Activated effector memory CD4-positive, alpha-beta T cell treated with anti-CD3 and anti-CD28 coated beads, Interleukin-2, amount 50 U/mL, for 16 hours (primary cell): ENCODE results near the gene RGL3.
"Not testable (repeated sequence)": the region's sequence is repeated elsewhere in the genome, so short reads cannot be mapped to it uniquely, and the experiment has no call there.

ENCODE experiments used
- DNase-seq: peaks from one replicate; pipeline ENCODE4 v3.0.0-alpha.2; 2020

RGL3 gene

DNA sequence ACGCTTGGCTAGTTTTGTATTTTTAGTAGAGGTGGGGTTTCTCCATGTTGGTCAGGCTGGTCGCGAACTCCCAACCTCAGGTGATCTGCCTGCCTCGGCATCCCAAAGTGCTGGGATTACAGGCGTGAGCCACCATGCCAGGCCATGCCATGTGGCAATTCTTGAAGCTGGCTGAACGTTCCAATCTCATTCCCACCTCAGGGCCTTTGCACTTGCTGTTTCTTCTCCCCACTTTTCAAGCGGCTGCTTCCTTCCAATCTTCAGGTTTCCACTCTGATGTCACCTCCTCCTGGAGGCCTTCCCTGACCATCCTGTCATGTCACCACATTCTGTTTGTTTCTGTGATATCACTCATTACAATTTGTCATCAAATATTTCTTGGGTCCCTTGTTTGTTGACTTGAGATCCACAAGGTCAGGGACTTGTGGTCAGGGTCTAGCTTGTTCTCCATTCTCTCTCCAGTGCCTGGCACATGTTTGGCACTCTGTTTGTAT, 39.2 kb downstream of the RGL3 start:
- no peak for DNase-seq

DNA sequence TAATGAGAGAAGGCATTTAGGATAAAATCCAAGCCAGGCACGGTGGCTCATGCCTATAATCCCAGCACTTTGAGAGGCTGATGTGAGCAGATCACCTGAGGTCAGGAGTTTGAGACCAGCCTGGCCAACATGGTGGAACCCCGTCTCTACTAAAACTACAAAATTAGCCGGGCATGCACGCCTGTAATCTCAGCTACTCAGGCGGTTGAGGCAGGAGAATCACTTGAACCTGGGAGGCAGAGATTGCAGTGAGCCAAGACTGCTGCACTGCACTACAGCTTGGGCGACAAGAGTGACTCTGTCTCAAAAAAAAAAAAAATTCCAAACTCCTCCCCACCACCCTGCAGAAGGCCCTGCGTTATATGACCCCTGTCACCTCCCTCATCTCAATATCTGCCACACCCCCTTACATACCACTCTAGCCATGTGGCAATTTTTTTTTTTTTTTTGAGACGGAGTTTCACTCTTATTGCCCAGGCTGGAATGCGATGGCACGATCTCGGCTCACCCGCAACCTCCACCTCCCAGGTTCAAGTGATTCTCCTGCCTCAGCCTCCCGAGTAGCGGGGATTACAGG, 39.8 kb downstream of the RGL3 start:
- DNase-seq: not testable (repeated sequence)

DNA sequence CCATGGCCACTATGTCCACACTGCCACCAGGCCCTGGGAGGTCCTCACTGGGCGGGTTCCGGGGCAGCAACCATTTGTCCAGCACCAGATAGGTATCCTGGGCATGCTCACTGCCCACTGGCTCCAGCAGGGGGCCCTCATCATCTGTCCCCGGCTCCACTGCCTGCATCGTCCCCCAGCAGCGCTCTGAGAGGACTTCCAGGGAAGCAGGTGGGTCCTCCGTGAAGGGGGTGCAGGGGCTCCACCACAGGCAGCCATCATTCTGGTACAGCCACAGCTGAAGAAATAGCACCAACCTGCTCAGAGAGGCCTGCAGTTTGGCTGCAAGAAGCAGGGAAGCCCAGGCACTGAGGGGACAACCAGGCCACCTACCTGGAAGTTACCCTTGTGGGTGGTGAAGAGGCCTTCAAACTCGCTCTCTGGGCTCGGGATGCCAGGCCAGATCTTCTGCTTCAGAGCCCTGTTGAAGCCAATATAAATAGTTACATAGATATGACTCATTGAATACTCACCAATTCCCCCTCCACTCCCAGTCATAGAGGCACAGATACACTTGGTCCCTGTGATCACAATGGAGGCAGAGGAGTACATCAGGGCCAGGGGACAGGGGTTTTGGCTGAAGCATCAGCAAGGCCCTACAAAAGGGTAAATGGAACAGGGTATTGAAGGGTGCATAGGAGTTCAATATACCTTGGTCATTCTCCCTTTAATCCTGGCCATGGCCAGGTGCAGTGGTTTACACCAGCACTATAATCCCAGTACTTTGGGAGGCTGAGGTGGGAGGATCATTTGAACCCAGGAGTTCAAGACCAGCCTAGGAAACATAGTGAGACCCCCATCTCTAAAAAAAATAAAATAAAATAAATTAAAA, 40.6 kb downstream of the RGL3 start:
- DNase-seq: no peak

DNA sequence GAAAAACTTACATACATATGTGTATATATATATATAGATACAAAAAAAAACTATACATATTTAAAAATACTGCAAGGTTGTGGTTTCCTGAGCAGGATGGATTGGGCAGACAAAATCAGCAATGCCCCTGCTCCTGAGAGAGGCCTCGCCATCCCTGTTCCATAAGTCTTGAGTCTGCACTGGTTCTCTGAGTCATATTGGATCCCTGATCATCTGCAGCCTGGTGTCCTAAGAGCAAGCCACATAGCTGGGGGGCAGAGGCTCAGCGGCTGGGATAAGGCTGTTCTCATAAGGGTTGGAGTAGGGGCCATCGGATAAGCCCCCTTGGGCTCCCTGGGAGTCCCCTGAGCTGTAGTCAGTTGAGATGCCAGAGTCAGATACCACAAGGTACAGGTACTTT, 41.4 kb downstream of the RGL3 start:
- DNase-seq: no peak

DNA sequence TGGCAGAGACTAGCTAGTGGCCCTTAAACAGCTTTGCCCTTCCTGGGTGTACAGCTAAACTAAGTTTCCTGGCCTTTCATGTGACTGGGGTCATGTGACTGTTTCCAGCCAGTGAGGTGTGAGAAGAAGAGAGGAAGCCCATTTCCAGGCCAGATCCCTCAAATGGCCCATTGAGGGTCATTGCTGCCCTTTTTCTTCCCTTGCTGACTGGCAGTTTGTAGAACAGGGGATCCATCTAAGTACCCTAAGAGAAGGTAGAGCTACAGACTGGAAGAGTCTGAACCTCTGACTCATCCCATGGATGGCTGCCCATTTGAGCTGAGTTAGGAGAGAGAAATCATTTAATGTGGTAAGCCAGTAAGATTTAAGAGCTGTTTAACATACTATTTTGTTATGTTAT, 41.9 kb downstream of the RGL3 start:
- no peak for DNase-seq

DNA sequence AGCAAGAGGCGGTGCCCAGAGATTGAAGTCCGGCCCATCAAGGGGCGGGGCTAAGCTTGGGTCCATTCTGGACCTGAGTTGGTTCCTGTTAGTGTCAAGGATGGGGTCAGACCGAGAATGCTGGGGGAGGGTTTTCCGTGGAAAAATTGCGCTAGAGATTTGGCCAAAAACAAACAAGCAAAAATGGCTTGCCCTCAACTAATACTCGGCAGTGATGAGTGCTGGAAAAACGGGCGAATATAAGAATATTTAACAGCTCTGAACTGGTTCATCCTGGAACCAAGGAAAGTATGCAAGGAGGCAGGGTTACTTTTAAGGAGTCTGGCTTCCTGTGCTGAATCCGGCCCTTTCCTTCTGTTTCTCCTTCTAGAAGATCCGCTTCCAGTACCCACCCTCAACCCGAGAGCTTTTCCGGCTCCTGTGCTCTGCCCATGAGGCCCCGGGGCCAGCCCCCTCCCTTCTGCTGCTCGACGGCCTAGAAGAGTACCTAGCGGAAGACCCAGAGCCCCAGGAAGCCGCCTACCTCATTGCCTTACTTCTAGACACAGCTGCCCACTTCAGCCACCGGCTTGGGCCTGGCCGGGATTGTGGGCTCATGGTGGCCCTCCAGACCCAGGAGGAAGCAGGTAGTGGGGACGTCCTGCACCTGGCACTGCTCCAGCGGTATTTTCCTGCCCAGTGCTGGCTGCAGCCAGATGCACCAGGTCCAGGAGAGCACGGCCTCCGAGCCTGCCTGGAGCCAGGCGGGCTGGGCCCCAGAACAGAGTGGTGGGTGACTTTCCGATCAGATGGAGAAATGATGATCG, 43.8 kb downstream of the RGL3 start:
- peak; percentile 88 for DNase-seq

DNA sequence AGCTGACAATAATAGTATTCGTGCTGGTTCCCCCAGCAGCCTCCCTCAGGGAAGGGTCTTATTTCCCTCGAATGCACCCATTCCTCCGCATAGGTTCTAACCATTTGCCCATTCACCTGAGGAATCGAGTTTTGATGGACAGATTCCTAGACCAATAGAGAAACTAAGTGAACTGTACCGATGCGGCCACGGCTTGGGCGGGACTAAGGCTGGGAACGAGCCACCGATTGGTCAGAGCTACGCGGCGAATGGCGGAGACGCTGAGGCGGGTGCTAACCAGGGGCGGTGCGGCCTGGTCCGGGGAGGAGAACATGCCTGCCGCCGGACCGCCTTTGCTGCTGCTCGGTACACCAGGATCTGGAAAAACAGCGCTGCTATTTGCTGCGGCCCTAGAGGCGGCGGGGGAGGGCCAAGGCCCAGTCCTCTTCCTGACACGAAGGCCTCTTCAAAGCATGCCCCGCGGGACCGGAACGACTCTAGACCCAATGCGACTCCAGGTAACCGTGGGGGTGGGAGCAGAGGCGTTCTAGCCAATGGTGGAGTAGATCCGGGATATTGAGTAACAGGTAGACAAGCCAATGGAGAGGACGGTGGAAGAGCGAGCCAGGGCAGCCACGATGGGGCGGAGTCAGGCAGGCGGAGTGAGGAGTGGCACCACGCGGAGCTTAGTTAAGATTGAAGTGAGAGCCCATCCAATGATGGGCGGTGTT, 44.5 kb downstream of the RGL3 start, which contains the start of gene SWSAP1:
SWSAP1 (plus strand) TSS at position 234 of the 710 bp plus-strand sequence; CDS start at position 249, 15 bp downstream.
- DNase-seq: peak; percentile 99

DNA sequence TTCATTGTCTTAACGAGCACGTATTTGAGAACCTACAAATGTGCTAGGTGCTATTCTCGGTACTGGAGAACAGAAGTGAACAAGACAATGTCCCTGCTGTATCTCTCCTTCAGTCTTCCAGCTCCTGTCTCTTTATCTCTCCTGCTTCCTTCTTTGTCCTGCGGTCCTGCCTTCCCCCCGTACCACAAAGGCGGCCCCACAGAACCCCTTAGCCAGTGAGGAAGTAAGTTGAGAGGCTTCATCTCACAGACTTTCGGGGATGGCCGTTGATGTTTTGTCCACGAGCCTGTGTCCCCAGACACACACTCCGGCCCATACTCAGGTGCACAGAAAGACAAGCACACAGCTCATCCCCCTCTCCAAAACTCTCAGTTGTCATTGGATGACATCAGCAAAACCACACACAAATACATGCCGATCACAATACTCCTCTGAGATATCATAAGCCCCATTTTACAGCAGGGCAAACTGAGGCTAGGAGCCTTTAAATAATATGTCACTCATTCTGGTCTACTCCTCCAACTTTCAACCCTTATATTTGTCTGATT, 45.2 kb downstream of the RGL3 start:
- DNase-seq: no peak

DNA sequence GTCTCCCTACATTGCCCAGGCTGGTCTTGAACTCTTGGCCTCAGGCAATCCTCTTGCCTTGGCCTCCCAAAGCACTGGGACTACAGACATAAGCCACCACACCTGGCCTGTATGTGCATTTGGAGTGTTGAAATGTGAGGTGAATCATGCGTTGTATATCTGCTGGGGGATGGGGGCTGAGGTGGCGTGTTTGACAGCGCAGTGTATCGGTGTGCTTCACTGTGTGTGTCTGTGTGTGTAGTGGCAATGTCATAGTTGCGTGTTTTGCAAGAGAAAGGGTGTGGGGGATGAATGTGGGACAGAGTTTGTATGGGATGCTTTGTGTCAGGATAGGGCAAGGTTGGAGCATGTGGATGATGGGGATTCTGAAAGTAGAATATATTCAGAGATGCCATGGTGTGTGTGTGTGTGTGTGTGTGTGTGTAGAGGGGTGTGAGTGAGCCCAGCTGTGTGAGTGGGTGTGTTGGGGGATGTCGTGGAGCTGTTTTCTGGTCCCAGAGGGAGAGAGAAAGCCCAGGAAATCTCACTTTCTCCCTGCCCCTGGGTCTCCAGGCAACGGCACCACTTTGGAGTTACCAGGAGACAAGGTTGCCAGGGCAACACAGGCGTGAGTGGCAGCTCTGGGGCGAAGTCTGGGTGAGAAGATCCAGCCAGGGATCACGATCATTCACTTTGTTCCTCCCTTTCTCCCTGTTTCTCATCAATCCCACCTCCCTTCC, 45.8 kb downstream of the RGL3 start:
- no peak for DNase-seq

DNA sequence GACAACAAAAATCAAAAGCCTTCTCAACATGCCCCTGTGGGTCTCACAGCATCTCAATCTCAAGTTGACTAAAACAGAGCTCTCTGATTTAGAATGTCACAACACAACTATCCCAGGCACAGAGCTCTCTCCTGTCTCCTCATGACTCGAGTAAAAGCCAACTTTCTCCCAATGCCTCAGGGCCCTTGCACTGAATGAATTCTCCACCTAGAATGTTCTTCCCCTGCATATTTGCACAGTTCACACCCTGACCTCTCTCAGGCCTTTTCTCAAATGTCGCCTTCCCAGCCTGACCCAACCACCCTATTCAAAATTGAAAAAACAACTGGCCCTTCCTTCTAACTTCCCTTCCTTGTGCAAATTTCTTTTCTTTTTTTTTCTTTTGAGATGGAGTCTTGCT, 48.4 kb downstream of the RGL3 start:
- no peak for DNase-seq

DNA sequence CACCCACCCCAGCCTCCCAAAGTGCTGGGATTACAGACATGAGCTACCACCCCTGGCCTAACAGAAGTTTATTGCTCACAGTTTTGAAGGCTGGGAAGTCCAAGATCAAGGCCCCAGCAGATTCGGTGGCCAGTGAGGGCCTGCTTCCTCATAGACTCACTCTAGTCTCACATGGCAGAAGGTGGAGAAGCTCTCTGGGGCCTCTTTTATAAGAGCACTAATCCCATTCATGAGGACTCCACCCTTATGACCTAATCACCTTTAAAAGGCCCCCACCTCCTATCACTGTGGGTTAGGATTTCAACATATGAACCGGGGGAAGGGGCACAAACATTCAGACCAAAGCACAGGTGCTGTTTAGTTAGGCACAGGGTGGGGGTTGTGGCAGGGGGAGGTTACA, 51.6 kb downstream of the RGL3 start:
- DNase-seq: no peak

DNA sequence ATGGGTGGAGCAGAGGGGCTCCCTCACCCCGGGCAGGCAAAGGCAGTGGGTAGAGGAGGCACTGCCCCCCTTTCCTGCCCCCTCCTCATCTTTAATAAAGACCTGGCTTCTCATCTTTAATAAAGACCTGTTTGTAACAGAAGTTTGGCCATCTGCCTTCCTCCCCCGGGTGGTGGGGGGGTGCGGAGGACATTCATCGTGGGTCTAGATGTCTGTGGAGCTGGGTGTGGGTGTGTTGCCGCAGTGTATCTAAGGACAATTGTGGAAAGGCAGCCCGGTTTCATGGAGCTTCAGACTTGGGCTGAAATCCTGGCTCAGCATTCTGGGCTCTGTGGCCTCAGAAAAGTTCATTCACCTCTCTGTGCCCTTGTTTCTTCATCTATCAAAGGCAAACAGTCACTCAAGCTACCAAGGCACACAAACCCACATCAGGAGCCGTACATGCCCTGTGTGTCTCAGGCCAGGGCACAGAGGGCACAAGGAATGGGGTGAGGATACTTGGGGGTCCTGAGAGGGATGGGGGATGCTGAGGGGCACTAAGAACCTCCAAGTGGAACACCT, 53.5 kb downstream of the RGL3 start:
- no peak for DNase-seq

DNA sequence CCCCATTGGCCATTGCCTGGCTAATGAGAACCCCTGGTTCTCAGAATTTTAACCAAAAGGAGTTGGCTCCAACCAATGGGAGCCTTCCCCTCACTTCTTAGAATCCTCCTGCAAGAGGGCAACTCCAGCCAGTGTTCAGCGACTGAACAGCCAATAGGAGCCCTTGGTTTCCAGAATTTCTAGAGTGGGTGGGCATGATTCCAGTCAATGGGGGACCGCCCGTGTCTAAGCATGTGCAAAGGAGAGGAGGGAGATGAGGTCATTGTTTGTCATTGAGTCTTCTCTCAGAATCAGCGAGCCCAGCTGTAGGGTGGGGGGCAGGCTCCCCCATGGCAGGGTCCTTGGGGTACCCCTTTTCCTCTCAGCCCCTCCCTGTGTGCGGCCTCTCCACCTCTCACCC, 54.2 kb downstream of the RGL3 start:
- no peak for DNase-seq

DNA sequence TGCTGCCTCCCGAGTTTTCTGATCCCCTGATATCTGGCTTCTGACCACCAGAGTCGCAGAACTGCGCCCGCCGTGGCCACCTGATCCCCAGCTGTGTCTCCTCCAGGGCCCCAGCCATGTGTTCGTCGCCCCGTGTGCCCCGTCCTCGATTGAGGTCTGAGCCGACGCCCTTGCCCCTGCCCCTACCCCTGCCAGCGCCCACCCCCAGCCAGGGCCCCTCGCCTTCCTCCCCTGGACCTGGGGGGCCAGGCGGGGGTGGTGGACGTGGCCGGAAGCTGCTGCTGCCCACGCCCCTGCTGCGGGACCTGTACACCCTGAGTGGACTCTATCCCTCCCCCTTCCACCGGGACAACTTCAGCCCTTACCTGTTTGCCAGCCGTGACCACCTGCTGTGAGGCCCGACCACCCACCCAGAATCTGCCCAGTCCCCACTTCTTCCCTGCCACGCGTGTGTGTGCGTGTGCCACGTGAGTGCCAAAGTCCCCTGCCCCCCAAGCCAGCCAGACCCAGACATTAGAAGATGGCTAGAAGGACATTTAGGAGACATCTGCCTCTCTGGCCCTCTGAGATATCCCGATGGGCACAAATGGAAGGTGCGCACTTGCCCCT, 54.7 kb downstream of the RGL3 start:
- DNase-seq: no peak

DNA sequence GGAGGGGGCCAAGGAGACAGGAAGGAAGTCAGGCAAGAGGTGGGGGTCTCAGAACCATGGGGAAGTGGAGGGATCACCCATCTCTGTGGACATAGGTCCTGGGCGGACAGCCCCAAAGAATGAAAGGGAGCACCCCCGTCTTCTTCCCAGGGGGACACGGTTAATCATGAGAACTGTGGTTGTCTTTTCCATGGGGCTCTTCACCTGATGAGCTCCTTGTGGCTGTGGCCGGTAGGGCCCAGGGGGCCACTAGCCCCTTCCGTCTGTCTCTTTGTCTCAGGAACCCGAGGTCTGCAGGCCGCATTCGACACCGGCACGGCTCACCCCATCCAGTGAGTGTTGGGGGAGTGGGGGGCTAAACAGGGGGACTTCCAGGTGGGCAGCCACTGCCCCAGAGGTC, 55.2 kb downstream of the RGL3 start:
- no peak for DNase-seq

DNA sequence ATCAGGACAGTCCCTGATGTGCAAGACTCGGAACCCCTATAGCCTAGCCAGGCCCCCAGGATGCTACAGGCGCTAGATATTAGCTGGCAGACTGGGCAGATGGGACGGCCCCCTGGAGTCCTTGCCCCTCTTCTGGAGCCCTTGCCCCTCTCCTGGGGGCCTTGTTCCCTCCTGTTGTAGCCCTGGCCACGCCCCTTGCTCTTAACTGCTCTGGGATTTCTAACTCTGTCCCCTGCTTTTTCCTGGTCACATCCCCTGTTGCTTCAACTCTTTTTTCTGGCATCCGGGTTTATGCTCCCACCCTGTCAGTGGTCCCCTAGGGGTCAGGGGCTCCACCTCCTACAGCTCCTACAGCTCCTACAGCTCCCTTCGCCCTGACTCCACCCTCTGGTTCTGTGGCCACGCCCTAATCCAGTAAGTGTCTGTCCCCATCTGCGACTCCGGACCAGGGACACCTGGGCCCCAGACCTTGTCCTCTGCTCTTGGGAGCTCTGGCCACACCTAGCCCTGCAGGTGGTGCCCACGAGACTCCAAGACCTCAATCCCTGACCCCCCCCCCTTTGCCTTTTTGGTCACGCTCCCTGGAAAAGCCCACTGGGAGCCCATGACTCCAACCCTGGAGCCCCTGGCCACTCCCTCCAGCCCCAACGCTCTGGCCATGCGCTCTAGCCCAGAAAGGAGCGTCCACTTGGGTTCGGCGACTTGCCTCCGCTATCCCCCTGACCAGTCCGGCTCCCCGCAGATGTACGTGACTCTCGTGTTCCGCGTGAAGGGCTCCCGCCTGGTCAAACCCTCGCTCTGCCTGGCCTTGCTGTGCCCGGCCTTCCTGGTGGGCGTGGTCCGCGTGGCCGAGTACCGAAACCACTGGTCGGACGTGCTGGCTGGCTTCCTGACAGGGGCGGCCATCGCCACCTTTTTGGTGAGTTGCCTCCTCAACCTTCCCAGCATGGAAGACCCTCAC, 57.1 kb downstream of the RGL3 start:
- no peak for DNase-seq

DNA sequence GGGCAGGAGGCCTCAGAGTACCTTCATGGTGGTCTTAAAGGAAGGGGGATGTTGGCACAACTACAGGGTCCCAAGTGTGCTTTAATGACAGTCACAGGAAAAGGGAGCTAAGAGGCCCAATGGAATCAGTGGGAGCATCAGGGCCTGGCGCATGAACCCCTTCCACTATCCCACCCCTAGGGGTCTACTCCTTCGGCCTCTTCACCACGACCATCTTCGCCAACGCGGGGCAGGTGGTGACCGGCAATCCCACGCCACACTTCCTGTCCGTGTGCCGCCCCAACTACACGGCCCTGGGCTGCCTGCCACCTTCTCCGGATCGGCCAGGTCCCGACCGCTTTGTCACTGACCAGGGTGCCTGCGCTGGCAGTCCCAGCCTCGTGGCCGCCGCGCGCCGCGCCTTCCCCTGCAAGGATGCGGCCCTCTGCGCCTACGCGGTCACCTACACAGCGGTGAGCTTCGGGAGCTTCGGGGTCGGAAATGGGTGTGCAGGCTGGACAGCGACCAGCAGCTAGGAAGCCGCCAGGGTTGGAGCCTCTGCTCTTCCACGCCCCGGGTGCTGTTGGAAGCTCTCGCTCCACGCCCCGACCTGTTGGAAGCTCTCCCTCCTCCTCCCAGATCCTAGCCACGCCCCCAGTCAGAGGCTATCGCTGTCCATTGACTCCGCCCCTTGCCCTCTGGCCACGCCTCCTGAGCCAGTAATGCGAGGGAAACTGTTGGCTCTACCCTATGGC, 57.9 kb downstream of the RGL3 start:
- no peak for DNase-seq

DNA sequence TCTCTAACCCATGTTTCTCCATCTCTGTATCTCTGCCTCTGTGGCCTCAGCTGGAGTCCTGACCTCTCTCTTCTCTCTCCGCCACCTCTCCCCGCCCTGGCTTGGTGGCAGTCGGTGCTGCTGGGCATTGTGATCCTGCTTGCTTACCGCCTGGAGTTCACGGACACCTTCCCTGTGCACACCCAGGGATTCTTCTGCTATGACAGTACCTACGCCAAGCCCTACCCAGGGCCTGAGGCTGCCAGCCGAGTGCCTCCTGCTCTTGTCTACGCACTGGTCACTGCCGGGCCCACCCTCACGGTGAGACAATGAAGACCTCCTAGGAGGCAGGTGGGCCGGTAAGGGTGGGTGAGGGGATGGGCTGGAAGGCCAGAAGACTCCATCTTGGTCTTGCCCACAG, 59.7 kb downstream of the RGL3 start:
- no peak for DNase-seq
